HCT116 (cell line): ENCODE data around the gene TXLNB. TPM values are rescaled to one million over a fixed set of nuclear protein-coding genes. Genes with fewer than 3 reads are reported as not detected.

Experiments
- ATAC-seq: fragments of 200-7000 bp; cut with Tn5 transposase; 2 replicates; pipeline ENCODE4 v1.9.1; 2020; ENCODE audit warnings: mild to moderate bottlenecking, moderate library complexity
- BruUV-seq: library from RNA; stranded (reverse); fragments of 400-500 nt; replicated peaks from 2 replicates; lab custom pipeline; 2021; lab: Mats Ljungman, UMichigan
- CTCF ChIA-PET: fragments of 300-600 bp; sonication (Branson Sonifier 250); formaldehyde crosslinking; loops from one replicate; lab custom pipeline; 2021; ENCODE audit warnings: antibody characterized with exemption; lab: Charles Lee
- POLR2A ChIA-PET: fragments of 300-600, 350-600 bp; sonication (Branson Sonifier 250); formaldehyde crosslinking; loops from one replicate; lab custom pipeline; 2021; ENCODE audit warnings: antibody characterized with exemption; lab: Charles Lee
- RAD21 ChIA-PET, 2 experiments: fragments of 300-600 bp; sonication (Branson Sonifier 250); formaldehyde crosslinking; loops; one replicate each; lab custom pipeline; 2023; ENCODE audit warnings: low total read pairs in 2 of 2; ENCODE audit not compliant: uncharacterized antibody in 2 of 2, unreplicated experiment in 2 of 2, low non-redundant PET in 1 of 2; lab: Charles Lee
- DNase-seq: peaks from one replicate; pipeline ENCODE4 v3.0.0-alpha.2; 2010; ENCODE audit warnings: low read depth, low spot score
- H2AFZ ChIP-seq: fragments of 200-600 bp; shearing (Covaris generic), sonication (generic); 2 replicates; pipeline ENCODE4 v1.6.1; 2017; ENCODE audit warnings: low read depth, mixed run types, mixed read lengths, antibody characterized with exemption, low read length; ENCODE audit not compliant: poor library complexity, severe bottlenecking
- H3K27ac ChIP-seq: 2 replicates; pipeline ENCODE4 v1.5.1; 2012; ENCODE audit warnings: low read depth, low read length
- H3K27me3 ChIP-seq: fragments of 200-600 bp; sonication (generic); 2 replicates; pipeline ENCODE4 v1.6.1; 2016; ENCODE audit warnings: mixed run types, low read length, mixed read lengths; ENCODE audit not compliant: insufficient read depth
- H3K36me3 ChIP-seq, 2 experiments: fragments of 200-500 bp in 1 of 2; fragments of 200-600 bp in 1 of 2; sonication (Bioruptor generic) in 1 of 2; sonication (generic) in 1 of 2; 2 replicates each; pipeline versions ENCODE4 v1.5.1 to v1.6.1; 2014 to 2016; ENCODE audit warnings: low read length in 2 of 2, inconsistent platforms in 1 of 2, mixed read lengths in 1 of 2, mixed run types in 1 of 2; ENCODE audit not compliant: insufficient read depth in 2 of 2, control insufficient read depth in 1 of 2
- H3K4me1 ChIP-seq, 2 experiments: fragments of 200-600 bp in 1 of 2; sonication (generic) in 1 of 2; 2 replicates each; pipeline versions ENCODE4 v1.5.1 to v1.6.1; 2012 to 2017; ENCODE audit warnings: low read length in 2 of 2, inconsistent platforms in 1 of 2, mild to moderate bottlenecking in 1 of 2, mixed read lengths in 1 of 2, mixed run types in 1 of 2, moderate library complexity in 1 of 2; ENCODE audit not compliant: insufficient read depth in 2 of 2, control insufficient read depth in 1 of 2
- H3K4me2 ChIP-seq: fragments of 200-600 bp; sonication (generic); 2 replicates; pipeline ENCODE4 v1.6.1; 2017; ENCODE audit warnings: mixed run types, low read length, mixed read lengths
- H3K4me3 ChIP-seq, 2 experiments: fragments of 200-600 bp in 1 of 2; sonication (generic) in 1 of 2; replicated peaks in 1 of 2; 2 replicates each; pipeline ENCODE4 v1.5.1; 2011 to 2016; ENCODE audit warnings: low read length in 2 of 2, control low read depth in 1 of 2, low read depth in 1 of 2, mild to moderate bottlenecking in 1 of 2, mixed read lengths in 1 of 2, mixed run types in 1 of 2
- H3K79me2 ChIP-seq: fragments of 200-600 bp; sonication (generic); 2 replicates; pipeline ENCODE4 v1.6.1; 2017; ENCODE audit warnings: mild to moderate bottlenecking, mixed run types, low read length, moderate library complexity, mixed read lengths; ENCODE audit not compliant: insufficient read depth
- H3K9ac ChIP-seq: fragments of 200-600 bp; sonication (generic); 2 replicates; pipeline ENCODE4 v1.6.1; 2016; ENCODE audit warnings: low read length, mixed read lengths
- H3K9me2 ChIP-seq: fragments of 200-600 bp; sonication (generic), shearing (Covaris generic); 2 replicates; pipeline ENCODE4 v1.6.1; 2017; ENCODE audit warnings: mixed run types, mild to moderate bottlenecking, moderate library complexity; ENCODE audit not compliant: insufficient read depth
- H3K9me3 ChIP-seq, 2 experiments: fragments of 200-500 bp in 1 of 2; fragments of 200-600 bp in 1 of 2; sonication (Bioruptor generic) in 1 of 2; sonication (generic) in 1 of 2; 2 replicates each; pipeline ENCODE4 v1.6.1; 2014 to 2017; ENCODE audit warnings: low read length in 2 of 2, mixed read lengths in 2 of 2, inconsistent platforms in 1 of 2, low read depth in 1 of 2, mild to moderate bottlenecking in 1 of 2, mixed run types in 1 of 2, moderate library complexity in 1 of 2; ENCODE audit not compliant: control insufficient read depth in 1 of 2, insufficient read depth in 1 of 2
- H4K20me1 ChIP-seq: fragments of 200-600 bp; sonication (generic), shearing (Covaris generic); 2 replicates; pipeline ENCODE4 v1.6.1; 2017; ENCODE audit warnings: mixed run types, mild to moderate bottlenecking, moderate library complexity; ENCODE audit not compliant: insufficient read depth
- CBX3 ChIP-seq: IDR thresholded peaks from 2 replicates; pipeline ENCODE4 v1.6.1; 2012; ENCODE audit warnings: low read depth
- CEBPB ChIP-seq: IDR thresholded peaks from 2 replicates; pipeline ENCODE4 v1.6.1; 2012; ENCODE audit warnings: low read depth
- EGR1 ChIP-seq: IDR thresholded peaks from 2 replicates; pipeline ENCODE4 v1.6.1; 2012; ENCODE audit warnings: low read depth
- EZH2phosphoT487 ChIP-seq: fragments of 200-600 bp; IDR thresholded peaks from 2 replicates; pipeline ENCODE4 v1.6.1; 2018; ENCODE audit warnings: antibody characterized with exemption, borderline replicate concordance
- FOSL1 ChIP-seq: IDR thresholded peaks from 2 replicates; pipeline ENCODE4 v1.6.1; 2012; ENCODE audit warnings: low read depth
- JUND ChIP-seq: IDR thresholded peaks from 2 replicates; pipeline ENCODE4 v1.6.1; 2012
- MAX ChIP-seq: IDR thresholded peaks from 2 replicates; pipeline ENCODE4 v1.6.1; 2012
- POLR2A ChIP-seq: IDR thresholded peaks from 2 replicates; pipeline ENCODE4 v1.7.0; 2011; ENCODE audit warnings: borderline replicate concordance; ENCODE audit not compliant: insufficient read depth, insufficient read length; ENCODE audit errors: extremely low read depth
- RAD21 ChIP-seq: IDR thresholded peaks from 2 replicates; pipeline ENCODE4 v1.6.1; 2012; ENCODE audit warnings: low read depth, mild to moderate bottlenecking
- SIN3A ChIP-seq: IDR thresholded peaks from 2 replicates; pipeline ENCODE4 v1.6.1; 2012; ENCODE audit warnings: low read depth
- SP1 ChIP-seq: IDR thresholded peaks from 2 replicates; pipeline ENCODE4 v1.6.1; 2012; ENCODE audit warnings: low read depth
- TCF7L2 ChIP-seq: IDR thresholded peaks from 2 replicates; pipeline ENCODE4 v1.7.0; 2011; ENCODE audit warnings: borderline replicate concordance, inconsistent platforms; ENCODE audit not compliant: insufficient read depth, insufficient read length; ENCODE audit errors: extremely low read depth
- YY1 ChIP-seq: IDR thresholded peaks from 2 replicates; pipeline ENCODE4 v1.6.1; 2011; ENCODE audit warnings: low read length, low read depth, moderate library complexity, mild to moderate bottlenecking; ENCODE audit not compliant: insufficient replicate concordance; ENCODE audit errors: extremely low read depth
- ZBTB33 ChIP-seq: IDR thresholded peaks from 2 replicates; pipeline ENCODE4 v1.6.1; 2011; ENCODE audit warnings: mild to moderate bottlenecking, low read length, moderate library complexity; ENCODE audit not compliant: insufficient replicate concordance; ENCODE audit errors: extremely low read depth
- ZFX ChIP-seq: fragments of 450-650 bp; IDR thresholded peaks from 2 replicates; pipeline ENCODE4 v1.6.1; 2017
- ZNF274 ChIP-seq: fragments of 200-500 bp; sonication (Bioruptor generic); IDR thresholded peaks from 2 replicates; pipeline ENCODE4 v1.6.1; 2014; ENCODE audit warnings: mild to moderate bottlenecking, low read depth, low read length, inconsistent platforms
- intact Hi-C: fragments of 100-400 bp; cut with micrococcal nuclease; formaldehyde crosslinking; loops from 2 replicates; pipeline ENCODE4 v1.10.0; 2022
- total RNA-seq: library from RNA; stranded (reverse); gene quantifications from one replicate; pipeline ENCODE4 v1.2.1, GENCODE V29; 2021; ENCODE audit not compliant: unreplicated experiment
- TF ChIP-seq, protein P1 (sequence below): IDR thresholded peaks from 2 replicates; pipeline ENCODE4 v1.6.1; 2012; ENCODE audit warnings: low read depth
- TF ChIP-seq, protein P2 (sequence below), 3 experiments: fragments of 200-600 bp in 1 of 3; sonication (generic) in 1 of 3; IDR thresholded peaks in 2 of 3; conservative IDR thresholded peaks in 1 of 3; 2 replicates each; pipeline ENCODE4 v1.5.1; 2012 to 2017; ENCODE audit warnings: low read depth in 2 of 3, low read length in 2 of 3, antibody characterized with exemption in 1 of 3, borderline replicate concordance in 1 of 3, control low read depth in 1 of 3, mild to moderate bottlenecking in 1 of 3, mixed read lengths in 1 of 3, mixed run types in 1 of 3, moderate library complexity in 1 of 3; ENCODE audit not compliant: insufficient read depth in 1 of 3

The TXLNB gene
- total RNA-seq, 1 experiment from 2014 or later: 0.05 TPM

- TF ChIP-seq ZBTB33 (no peak), SIN3A (no peak), CBX3 (no peak), TCF7L2 (no peak)
Observed at GRCh38 chr6:139243536-139243935, 48.3 kb downstream of the TXLNB start (continued).

- no peaks in the 10 kb centered on the region for H4K20me1 ChIP-seq
- H3K9ac ChIP-seq: no peak overlapping the region
- H3K9me3 ChIP-seq: no peaks in the 10 kb centered on the region
- POLR2A ChIA-PET: no interaction called here
- no peaks in the 10 kb centered on the region for H3K4me1 ChIP-seq
- RAD21 ChIA-PET: no interaction called here
- no peaks in the 10 kb centered on the region for H3K36me3 ChIP-seq
- no peak overlapping the region for H2AFZ ChIP-seq
- no peak for ATAC-seq
- H3K4me2 ChIP-seq: no peak overlapping the region
- no TSS peak for BruUV-seq
- no peak for DNase-seq
- no peak overlapping the region for H3K4me3 ChIP-seq
- CTCF ChIA-PET: no interaction called here
- no peaks in the 10 kb centered on the region for H3K79me2 ChIP-seq
- no peaks in the 10 kb centered on the region; the same call in 1 of the 2 replicates for H3K9me2 ChIP-seq
- intact Hi-C loops: no loop called here
- no peak overlapping the region for H3K27ac ChIP-seq
- H3K27me3 ChIP-seq: no peaks in the 10 kb centered on the region
- TF ChIP-seq JUND (no peak), MAX (no peak), ZNF274 (no peak), RAD21 (no peak), CEBPB (no peak), CBX3 (no peak), SP1 (no peak), EGR1 (no peak), YY1 (no peak), TCF7L2 (no peak), FOSL1 (no peak), EZH2phosphoT487 (no peak), POLR2A (no peak), ZFX (no peak)
- TF ChIP-seq, protein P1, sequence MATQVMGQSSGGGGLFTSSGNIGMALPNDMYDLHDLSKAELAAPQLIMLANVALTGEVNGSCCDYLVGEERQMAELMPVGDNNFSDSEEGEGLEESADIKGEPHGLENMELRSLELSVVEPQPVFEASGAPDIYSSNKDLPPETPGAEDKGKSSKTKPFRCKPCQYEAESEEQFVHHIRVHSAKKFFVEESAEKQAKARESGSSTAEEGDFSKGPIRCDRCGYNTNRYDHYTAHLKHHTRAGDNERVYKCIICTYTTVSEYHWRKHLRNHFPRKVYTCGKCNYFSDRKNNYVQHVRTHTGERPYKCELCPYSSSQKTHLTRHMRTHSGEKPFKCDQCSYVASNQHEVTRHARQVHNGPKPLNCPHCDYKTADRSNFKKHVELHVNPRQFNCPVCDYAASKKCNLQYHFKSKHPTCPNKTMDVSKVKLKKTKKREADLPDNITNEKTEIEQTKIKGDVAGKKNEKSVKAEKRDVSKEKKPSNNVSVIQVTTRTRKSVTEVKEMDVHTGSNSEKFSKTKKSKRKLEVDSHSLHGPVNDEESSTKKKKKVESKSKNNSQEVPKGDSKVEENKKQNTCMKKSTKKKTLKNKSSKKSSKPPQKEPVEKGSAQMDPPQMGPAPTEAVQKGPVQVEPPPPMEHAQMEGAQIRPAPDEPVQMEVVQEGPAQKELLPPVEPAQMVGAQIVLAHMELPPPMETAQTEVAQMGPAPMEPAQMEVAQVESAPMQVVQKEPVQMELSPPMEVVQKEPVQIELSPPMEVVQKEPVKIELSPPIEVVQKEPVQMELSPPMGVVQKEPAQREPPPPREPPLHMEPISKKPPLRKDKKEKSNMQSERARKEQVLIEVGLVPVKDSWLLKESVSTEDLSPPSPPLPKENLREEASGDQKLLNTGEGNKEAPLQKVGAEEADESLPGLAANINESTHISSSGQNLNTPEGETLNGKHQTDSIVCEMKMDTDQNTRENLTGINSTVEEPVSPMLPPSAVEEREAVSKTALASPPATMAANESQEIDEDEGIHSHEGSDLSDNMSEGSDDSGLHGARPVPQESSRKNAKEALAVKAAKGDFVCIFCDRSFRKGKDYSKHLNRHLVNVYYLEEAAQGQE: no peak
- TF ChIP-seq, protein P2, sequence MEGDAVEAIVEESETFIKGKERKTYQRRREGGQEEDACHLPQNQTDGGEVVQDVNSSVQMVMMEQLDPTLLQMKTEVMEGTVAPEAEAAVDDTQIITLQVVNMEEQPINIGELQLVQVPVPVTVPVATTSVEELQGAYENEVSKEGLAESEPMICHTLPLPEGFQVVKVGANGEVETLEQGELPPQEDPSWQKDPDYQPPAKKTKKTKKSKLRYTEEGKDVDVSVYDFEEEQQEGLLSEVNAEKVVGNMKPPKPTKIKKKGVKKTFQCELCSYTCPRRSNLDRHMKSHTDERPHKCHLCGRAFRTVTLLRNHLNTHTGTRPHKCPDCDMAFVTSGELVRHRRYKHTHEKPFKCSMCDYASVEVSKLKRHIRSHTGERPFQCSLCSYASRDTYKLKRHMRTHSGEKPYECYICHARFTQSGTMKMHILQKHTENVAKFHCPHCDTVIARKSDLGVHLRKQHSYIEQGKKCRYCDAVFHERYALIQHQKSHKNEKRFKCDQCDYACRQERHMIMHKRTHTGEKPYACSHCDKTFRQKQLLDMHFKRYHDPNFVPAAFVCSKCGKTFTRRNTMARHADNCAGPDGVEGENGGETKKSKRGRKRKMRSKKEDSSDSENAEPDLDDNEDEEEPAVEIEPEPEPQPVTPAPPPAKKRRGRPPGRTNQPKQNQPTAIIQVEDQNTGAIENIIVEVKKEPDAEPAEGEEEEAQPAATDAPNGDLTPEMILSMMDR (IDR thresholded peaks at IDR 0.05 in 2 of 3, conservative IDR thresholded peaks at IDR 0.05 in 1 of 3; ENCODE audit: borderline replicate concordance in 1 of 3, insufficient read depth in 1 of 3, low read depth in 2 of 3, low read length in 2 of 3): no peak
Observed at GRCh38 chr6:139242457-139243240, 49.1 kb downstream of the TXLNB start.
